GM23338 (cell line): ENCODE results near the gene COL26A1.

Experiments
- CREB1 ChIP-seq: fragments of 250-450 bp; sonication (Bioruptor Pico); IDR thresholded peaks from 2 replicates; pipeline ENCODE4 v1.5.0; 2020; ENCODE audit warnings: low read depth, mild to moderate bottlenecking, moderate library complexity
- CTCF ChIP-seq, 2 experiments: fragments of 200-600 bp in 1 of 2; sonication (generic) in 1 of 2; conservative IDR thresholded peaks; 2 replicates each; pipeline versions ENCODE4 v1.5.1 to v1.6.1; 2016 to 2017; ENCODE audit warnings: antibody characterized with exemption in 2 of 2, low read depth in 2 of 2, mild to moderate bottlenecking in 2 of 2, moderate library complexity in 1 of 2
- EZH2 ChIP-seq: fragments of 200-600 bp; sonication (generic); IDR thresholded peaks from one replicate; pipeline ENCODE4 v1.8.0; 2017; ENCODE audit warnings: antibody characterized with exemption, mild to moderate bottlenecking, low read depth; ENCODE audit not compliant: unreplicated experiment
- EZH2phosphoT487 ChIP-seq: fragments of 200-600 bp; sonication (generic); IDR thresholded peaks from one replicate; pipeline ENCODE4 v1.8.1; 2018; ENCODE audit warnings: antibody characterized with exemption; ENCODE audit not compliant: unreplicated experiment
- JUNB ChIP-seq: IDR thresholded peaks from one replicate; pipeline ENCODE4 v1.6.1; 2016; ENCODE audit warnings: antibody characterized with exemption; ENCODE audit not compliant: unreplicated experiment
- NANOG ChIP-seq: IDR thresholded peaks from 2 replicates; pipeline ENCODE4 v1.6.1; 2016; ENCODE audit warnings: antibody characterized with exemption, borderline replicate concordance
- POLR2AphosphoS5 ChIP-seq: IDR thresholded peaks from 2 replicates; pipeline ENCODE4 v1.6.1; 2016; ENCODE audit warnings: antibody characterized with exemption, low read depth
- REST ChIP-seq: IDR thresholded peaks from one replicate; pipeline ENCODE4 v1.6.1; 2018; ENCODE audit warnings: antibody characterized with exemption; ENCODE audit not compliant: unreplicated experiment
- STAT1 ChIP-seq: IDR thresholded peaks from one replicate; pipeline ENCODE4 v1.6.1; 2016; ENCODE audit warnings: antibody characterized with exemption; ENCODE audit not compliant: unreplicated experiment
- ZNF114 ChIP-seq: fragments of 250-450 bp; sonication (Bioruptor Pico); IDR thresholded peaks from 2 replicates; pipeline ENCODE4 v1.5.0; 2020; ENCODE audit warnings: mild to moderate bottlenecking, moderate library complexity
- ZNF331 ChIP-seq: fragments of 250-450 bp; sonication (Bioruptor Pico); IDR thresholded peaks from 2 replicates; pipeline ENCODE4 v1.5.0; 2020; ENCODE audit warnings: low read depth, mild to moderate bottlenecking, moderate library complexity

- TF ChIP-seq CTCF (conservative IDR thresholded peaks at IDR 0.05; ENCODE audit: low read depth in 2 of 2) = no peak
- no peak for TF ChIP-seq ZNF331 (CRISPR knock-in tag)
- TF ChIP-seq POLR2AphosphoS5 = no peak
- TF ChIP-seq EZH2 = no peak
- TF ChIP-seq REST = no peak
- TF ChIP-seq ZNF114 (CRISPR knock-in tag) = no peak
- TF ChIP-seq EZH2phosphoT487 = no peak
- TF ChIP-seq STAT1 = no peak
- TF ChIP-seq CREB1 = no peak
- TF ChIP-seq JUNB = no peak
- no peak for TF ChIP-seq NANOG
These were observed 133.3 kb downstream of the COL26A1 start for GRCh38 chr7:101496017-101496416.
